Vagina (tissue), 2 donors: Measurements from ENCODE around the gene EML3. TPM values are rescaled to one million over a fixed set of nuclear protein-coding genes. Genes with fewer than 3 reads are reported as not detected.
"Not testable (repeated sequence)": the region's sequence is repeated elsewhere in the genome, so short reads cannot be mapped to it uniquely, and the experiment has no call there.

Experiments used
- DNase-seq, 2 donors: peaks; one replicate each; pipeline ENCODE4 v3.0.0-alpha.2; 2017; ENCODE audit errors: extremely low spot score in 2 of 2
- H3K27ac ChIP-seq: fragments of 200-600 bp; sonication (generic); one replicate; pipeline ENCODE4 v1.5.1; 2019
- H3K27me3 ChIP-seq: fragments of 200-600 bp; sonication (generic); one replicate; pipeline ENCODE4 v1.5.1; 2019
- H3K36me3 ChIP-seq, 2 donors: fragments of 200-600 bp; sonication (generic); one replicate each; pipeline ENCODE4 v1.5.1; 2017 to 2019
- H3K4me1 ChIP-seq: fragments of 200-600 bp; sonication (generic); one replicate; pipeline ENCODE4 v1.5.1; 2019
- H3K4me3 ChIP-seq, 2 donors: fragments of 200-600 bp; sonication (generic); 1 replicate in 1 of 2; 2 replicates in 1 of 2; pipeline ENCODE4 v1.5.1; 2016 to 2019
- H3K9me3 ChIP-seq: fragments of 200-600 bp; sonication (generic); one replicate; pipeline ENCODE4 v1.5.1; 2019
- POLR2A ChIP-seq, 2 donors: fragments of 450-650 bp; IDR thresholded peaks; one replicate each; pipeline ENCODE4 v1.6.1; 2017; ENCODE audit warnings: antibody characterized with exemption in 2 of 2, mild to moderate bottlenecking in 2 of 2, moderate library complexity in 2 of 2
- POLR2AphosphoS5 ChIP-seq, 2 donors: sonication (generic); formaldehyde crosslinking; IDR thresholded peaks; one replicate each; pipeline ENCODE4 v1.9.0; 2017; ENCODE audit warnings: antibody characterized with exemption in 2 of 2, mild to moderate bottlenecking in 2 of 2, low read depth in 1 of 2; ENCODE audit not compliant: insufficient read depth in 1 of 2
- intact Hi-C: fragments of 100-400 bp; cut with DNase I; formaldehyde crosslinking; loops from one replicate; pipeline ENCODE4 v1.15.1; 2023
- total RNA-seq: library from RNA; depleted of rRNA; stranded (reverse); fragments of >200 nt; gene quantifications from one replicate; pipeline ENCODE4 v1.2.3, GENCODE V29; 2016
- TF ChIP-seq, protein P1 (sequence below), 3 experiments: fragments of 450-650 bp in 2 of 3; fragments of 200-600 bp in 1 of 3; sonication (generic) in 1 of 3; IDR thresholded peaks; one replicate each; pipeline ENCODE4 v1.5.1; 2017 to 2019; ENCODE audit warnings: antibody characterized with exemption in 3 of 3, mild to moderate bottlenecking in 2 of 3, moderate library complexity in 2 of 3

EML3 gene
- total RNA-seq, 1 donor from 2014 or later: 69.0 TPM

DNA sequence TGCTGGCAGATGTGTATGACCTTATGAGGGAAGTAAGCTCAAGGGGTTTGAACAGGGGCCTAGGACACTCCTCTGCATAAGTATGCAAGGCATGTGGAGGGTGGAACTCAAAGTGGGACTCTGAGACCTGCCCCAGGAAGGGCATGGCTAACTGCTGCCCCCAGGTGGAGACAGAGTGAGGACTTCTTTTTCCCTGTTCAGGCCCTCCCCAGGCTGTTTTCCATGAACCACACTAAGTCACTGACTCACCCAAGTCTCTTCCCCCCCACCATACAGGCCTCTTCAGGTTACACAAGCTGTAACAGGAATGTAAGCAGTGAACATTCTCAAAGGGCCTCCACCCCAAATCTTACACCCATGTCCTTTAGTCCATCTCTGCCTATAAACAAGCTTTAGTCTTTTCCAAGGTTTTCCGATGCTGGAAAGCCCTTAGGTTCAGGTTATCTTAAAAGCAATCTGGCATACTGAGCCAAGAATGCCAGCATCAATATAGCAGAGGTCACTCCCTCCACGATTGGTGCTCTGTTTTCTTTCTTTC, 51.9 kb downstream of the EML3 start:
- no peaks in the 10 kb centered on the region for H3K9me3 ChIP-seq
- no peak overlapping the region for H3K4me3 ChIP-seq
- DNase-seq: peak in 1 of 2 donors; percentile 97
- intact Hi-C loops: no loop called here
- H3K27ac ChIP-seq: peak overlapping the region; percentile 98
- peaks cover 0 to 50% of the 10 kb centered on the region in 2 donors for H3K36me3 ChIP-seq
- peaks cover 58% of the 10 kb centered on the region for H3K4me1 ChIP-seq
- no peaks in the 10 kb centered on the region for H3K27me3 ChIP-seq
- TF ChIP-seq POLR2A (IDR thresholded peaks at IDR 0.05) (no peak), POLR2AphosphoS5 (IDR thresholded peaks at IDR 0.05; ENCODE audit: insufficient read depth in 1 of 2, low read depth in 1 of 2) (peak in 1 of 2 donors; percentile 93)
- TF ChIP-seq, protein P1, sequence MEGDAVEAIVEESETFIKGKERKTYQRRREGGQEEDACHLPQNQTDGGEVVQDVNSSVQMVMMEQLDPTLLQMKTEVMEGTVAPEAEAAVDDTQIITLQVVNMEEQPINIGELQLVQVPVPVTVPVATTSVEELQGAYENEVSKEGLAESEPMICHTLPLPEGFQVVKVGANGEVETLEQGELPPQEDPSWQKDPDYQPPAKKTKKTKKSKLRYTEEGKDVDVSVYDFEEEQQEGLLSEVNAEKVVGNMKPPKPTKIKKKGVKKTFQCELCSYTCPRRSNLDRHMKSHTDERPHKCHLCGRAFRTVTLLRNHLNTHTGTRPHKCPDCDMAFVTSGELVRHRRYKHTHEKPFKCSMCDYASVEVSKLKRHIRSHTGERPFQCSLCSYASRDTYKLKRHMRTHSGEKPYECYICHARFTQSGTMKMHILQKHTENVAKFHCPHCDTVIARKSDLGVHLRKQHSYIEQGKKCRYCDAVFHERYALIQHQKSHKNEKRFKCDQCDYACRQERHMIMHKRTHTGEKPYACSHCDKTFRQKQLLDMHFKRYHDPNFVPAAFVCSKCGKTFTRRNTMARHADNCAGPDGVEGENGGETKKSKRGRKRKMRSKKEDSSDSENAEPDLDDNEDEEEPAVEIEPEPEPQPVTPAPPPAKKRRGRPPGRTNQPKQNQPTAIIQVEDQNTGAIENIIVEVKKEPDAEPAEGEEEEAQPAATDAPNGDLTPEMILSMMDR (IDR thresholded peaks at IDR 0.05): peak; percentile 73 to 90 (median 83)

DNA sequence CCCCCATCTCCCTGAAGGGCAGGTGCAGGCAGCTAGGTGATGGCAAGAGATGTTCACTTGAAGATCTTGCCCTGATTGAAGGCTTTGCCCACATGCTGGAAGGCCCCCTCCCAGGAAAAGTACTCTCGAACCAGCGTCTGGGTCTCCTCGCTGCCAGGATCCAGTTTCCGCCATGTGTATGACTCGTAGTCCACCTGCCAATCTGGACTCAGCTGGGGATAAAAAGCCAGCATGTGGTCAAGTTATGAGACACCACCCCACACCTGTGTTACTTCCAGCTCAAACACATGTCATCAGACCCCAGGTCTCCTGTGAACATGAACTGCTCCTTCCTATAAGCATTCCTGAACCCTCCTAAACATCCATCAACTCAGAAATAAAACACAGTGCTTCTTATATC, 52.9 kb downstream of the EML3 start:
- DNase-seq, H3K4me3 ChIP-seq, H3K27me3 ChIP-seq, intact Hi-C loops, H3K9me3 ChIP-seq: not testable (repeated sequence)
- H3K36me3 ChIP-seq: peaks cover 0 to 40% of the 10 kb centered on the region in 2 donors
- peak overlapping the region; percentile 98 for H3K27ac ChIP-seq
- peaks cover 68% of the 10 kb centered on the region for H3K4me1 ChIP-seq

DNA sequence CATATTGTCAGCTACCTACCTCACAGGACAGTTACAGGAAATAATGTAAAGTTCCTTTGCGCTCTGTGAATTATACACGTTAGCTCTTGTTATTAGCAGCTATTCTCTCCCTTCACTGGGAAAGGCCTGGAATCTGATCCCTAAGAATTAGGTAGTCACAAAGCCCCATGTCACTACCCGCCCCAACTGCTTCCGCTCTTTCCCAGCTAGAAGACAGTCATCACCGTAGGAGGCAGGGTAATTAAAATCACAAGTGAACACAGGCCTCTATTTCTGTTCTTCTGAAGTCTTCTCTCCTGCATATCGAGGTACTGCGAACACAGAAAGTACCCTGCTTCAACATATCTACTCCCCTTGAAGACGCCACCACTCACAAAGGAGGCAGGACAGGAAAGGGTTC, 53.4 kb downstream of the EML3 start:
- H3K4me3 ChIP-seq: no peak overlapping the region
- H3K36me3 ChIP-seq: peaks cover 0 to 39% of the 10 kb centered on the region in 2 donors
- H3K9me3 ChIP-seq: no peaks in the 10 kb centered on the region
- DNase-seq: no peak
- intact Hi-C loops: no loop called here
- H3K4me1 ChIP-seq: peaks cover 72% of the 10 kb centered on the region
- TF ChIP-seq, protein P1 (IDR thresholded peaks at IDR 0.05): no peak
- H3K27me3 ChIP-seq: no peaks in the 10 kb centered on the region
- H3K27ac ChIP-seq: peak overlapping the region; percentile 98

DNA sequence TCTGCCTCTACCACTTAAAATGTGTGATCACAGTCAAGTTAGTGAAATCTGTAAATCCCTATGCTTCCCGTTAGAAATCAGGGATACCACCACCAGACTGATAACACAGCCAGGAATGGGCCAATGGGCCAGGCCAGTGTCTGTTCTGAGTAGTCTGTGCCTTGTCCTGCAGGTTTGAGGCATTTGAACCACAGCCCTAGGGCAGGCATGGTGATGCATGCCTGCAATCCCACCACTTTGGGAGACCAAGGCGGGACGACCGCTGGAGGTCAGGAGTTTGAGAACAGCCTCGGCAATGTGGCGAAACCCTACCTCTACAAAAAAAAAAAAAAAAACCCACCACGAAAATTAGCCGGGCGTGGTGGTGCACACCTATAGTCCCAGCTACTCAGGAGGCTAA, 53.9 kb downstream of the EML3 start:
- no peaks in the 10 kb centered on the region for H3K27me3 ChIP-seq
- peak overlapping the region; percentile 98 for H3K27ac ChIP-seq
- TF ChIP-seq, protein P1 (IDR thresholded peaks at IDR 0.05): no peak
- no peak for TF ChIP-seq POLR2AphosphoS5 (IDR thresholded peaks at IDR 0.05; ENCODE audit: insufficient read depth in 1 of 2, low read depth in 1 of 2)
- TF ChIP-seq POLR2A (IDR thresholded peaks at IDR 0.05): no peak
- H3K4me3 ChIP-seq: no peak overlapping the region
- H3K4me1 ChIP-seq: peaks cover 77% of the 10 kb centered on the region
- intact Hi-C loops: no loop called here
- H3K36me3 ChIP-seq: peaks cover 0 to 33% of the 10 kb centered on the region in 2 donors
- H3K9me3 ChIP-seq: no peaks in the 10 kb centered on the region
- DNase-seq: no peak

DNA sequence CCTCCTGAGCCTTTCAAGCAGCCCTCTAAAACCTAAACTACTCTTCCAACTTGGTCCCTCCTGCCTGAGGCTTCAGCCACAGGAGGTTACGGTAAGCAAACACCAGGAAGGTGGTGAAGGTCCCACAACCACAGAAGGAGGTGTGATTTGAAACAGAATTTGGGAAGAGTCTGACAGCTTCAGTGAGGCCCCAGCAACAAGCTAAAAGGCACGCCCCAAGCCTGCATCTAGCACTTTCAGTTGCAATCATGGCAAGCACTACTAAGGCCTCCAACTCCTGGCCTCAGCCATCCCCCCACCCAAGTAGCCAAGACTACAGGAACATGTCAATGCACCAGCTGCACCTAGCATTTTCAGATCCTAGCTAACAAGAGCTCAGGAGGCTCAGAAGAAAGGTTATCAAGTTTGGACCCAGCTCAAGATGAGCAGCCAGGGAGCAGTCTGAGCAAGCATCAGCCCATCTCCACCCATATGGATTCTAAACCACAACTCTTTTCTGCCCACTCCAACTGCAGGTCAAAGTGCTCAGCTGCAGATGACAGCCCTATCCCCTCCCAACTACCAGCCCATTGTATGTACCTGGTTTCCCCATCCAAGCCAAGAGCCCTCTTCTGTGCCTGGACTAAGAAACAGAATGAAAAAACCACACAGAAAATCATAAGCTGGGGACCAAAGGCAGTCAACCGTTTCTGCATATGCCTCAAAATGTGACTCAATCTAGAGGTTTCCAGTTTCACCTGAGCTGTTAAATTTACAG, 55.5 kb downstream of the EML3 start:
- peaks cover 0 to 20% of the 10 kb centered on the region in 2 donors for H3K36me3 ChIP-seq
- peak overlapping the region; percentile 98 for H3K27ac ChIP-seq
- peak overlapping the region; percentile 9 to 33 for H3K4me3 ChIP-seq
- H3K9me3 ChIP-seq: no peaks in the 10 kb centered on the region
- peaks cover 93% of the 10 kb centered on the region for H3K4me1 ChIP-seq
- no peak for DNase-seq
- H3K27me3 ChIP-seq: no peaks in the 10 kb centered on the region
- intact Hi-C loops: no loop called here
- no peak for TF ChIP-seq POLR2A (IDR thresholded peaks at IDR 0.05)
- no peak for TF ChIP-seq POLR2AphosphoS5 (IDR thresholded peaks at IDR 0.05; ENCODE audit: insufficient read depth in 1 of 2, low read depth in 1 of 2)
- TF ChIP-seq, protein P1 (IDR thresholded peaks at IDR 0.05): no peak
